ENCODE data around the gene PHYKPL.

GRCh38 chr5:178176791-178177190 is 55.8 kb downstream of the PHYKPL start:
- TF ChIP-seq, protein P1, sequence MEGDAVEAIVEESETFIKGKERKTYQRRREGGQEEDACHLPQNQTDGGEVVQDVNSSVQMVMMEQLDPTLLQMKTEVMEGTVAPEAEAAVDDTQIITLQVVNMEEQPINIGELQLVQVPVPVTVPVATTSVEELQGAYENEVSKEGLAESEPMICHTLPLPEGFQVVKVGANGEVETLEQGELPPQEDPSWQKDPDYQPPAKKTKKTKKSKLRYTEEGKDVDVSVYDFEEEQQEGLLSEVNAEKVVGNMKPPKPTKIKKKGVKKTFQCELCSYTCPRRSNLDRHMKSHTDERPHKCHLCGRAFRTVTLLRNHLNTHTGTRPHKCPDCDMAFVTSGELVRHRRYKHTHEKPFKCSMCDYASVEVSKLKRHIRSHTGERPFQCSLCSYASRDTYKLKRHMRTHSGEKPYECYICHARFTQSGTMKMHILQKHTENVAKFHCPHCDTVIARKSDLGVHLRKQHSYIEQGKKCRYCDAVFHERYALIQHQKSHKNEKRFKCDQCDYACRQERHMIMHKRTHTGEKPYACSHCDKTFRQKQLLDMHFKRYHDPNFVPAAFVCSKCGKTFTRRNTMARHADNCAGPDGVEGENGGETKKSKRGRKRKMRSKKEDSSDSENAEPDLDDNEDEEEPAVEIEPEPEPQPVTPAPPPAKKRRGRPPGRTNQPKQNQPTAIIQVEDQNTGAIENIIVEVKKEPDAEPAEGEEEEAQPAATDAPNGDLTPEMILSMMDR (IDR thresholded peaks at IDR 0.05): no peak
- TF ChIP-seq POLR2AphosphoS5 (IDR thresholded peaks at IDR 0.05; ENCODE audit: insufficient read depth in 1 of 2, low read depth in 1 of 2): no peak
